Measurements from ENCODE around the gene NRIP1.
A peak's percentile ranks its signal among the peaks of the same experiment; 100 is the strongest.
"Not testable (repeated sequence)": the region's sequence is repeated elsewhere in the genome, so short reads cannot be mapped to it uniquely, and the experiment has no call there.

The NRIP1 gene

GRCh38 chr21:15037095-15037899 lies 27.5 kb downstream of the NRIP1 start:
- DNase-seq = no peak

- DNase-seq = no peak
Measured at GRCh38 chr21:15036189-15036588, 28.6 kb downstream of the NRIP1 start.

GRCh38 chr21:15034126-15034853 lies 30.5 kb downstream of the NRIP1 start:
- DNase-seq = no peak

GRCh38 chr21:15031790-15032357 lies 32.9 kb downstream of the NRIP1 start:
- no peak for DNase-seq

- not testable (repeated sequence) for DNase-seq
Measured at GRCh38 chr21:15031362-15031761, 33.4 kb downstream of the NRIP1 start.

GRCh38 chr21:15030861-15031260 lies 33.9 kb downstream of the NRIP1 start:
- not testable (repeated sequence) for DNase-seq

- DNase-seq = no peak
Measured at GRCh38 chr21:15029077-15029476, 35.7 kb downstream of the NRIP1 start.

- DNase-seq = no peak
Measured at GRCh38 chr21:15028186-15028585, 36.6 kb downstream of the NRIP1 start.

- no peak for DNase-seq
Measured at GRCh38 chr21:15027056-15027455, 37.7 kb downstream of the NRIP1 start.

- no peak for DNase-seq
Measured at GRCh38 chr21:15026370-15026769, 38.4 kb downstream of the NRIP1 start.

- DNase-seq = no peak
Measured at GRCh38 chr21:15023776-15024175, 41.0 kb downstream of the NRIP1 start.

GRCh38 chr21:15022608-15023261 lies 42.1 kb downstream of the NRIP1 start:
- no peak for DNase-seq

- no peak for DNase-seq
Measured at GRCh38 chr21:15020797-15021196, 44.0 kb downstream of the NRIP1 start.

- no peak for DNase-seq
Measured at GRCh38 chr21:15018382-15018781, 46.4 kb downstream of the NRIP1 start.

GRCh38 chr21:15015622-15016471 lies 49.0 kb downstream of the NRIP1 start:
- peak; percentile 57 for DNase-seq

- no peak for DNase-seq
Measured at GRCh38 chr21:15014221-15014620, 50.6 kb downstream of the NRIP1 start.

GRCh38 chr21:15011967-15012366 lies 52.8 kb downstream of the NRIP1 start:
- DNase-seq = no peak

GRCh38 chr21:15010645-15011044 lies 54.2 kb downstream of the NRIP1 start:
- DNase-seq = no peak

GRCh38 chr21:15009837-15010363 lies 54.9 kb downstream of the NRIP1 start:
- DNase-seq = peak; percentile 50

- no peak for DNase-seq
Measured at GRCh38 chr21:15007716-15008296, 57.0 kb downstream of the NRIP1 start.

- DNase-seq = no peak
Measured at GRCh38 chr21:15006594-15007230, 58.1 kb downstream of the NRIP1 start.
